C4-2B (cell line): ENCODE data around the gene CDKN2AIPNL.
"Not testable (repeated sequence)": the region's sequence is repeated elsewhere in the genome, so short reads cannot be mapped to it uniquely, and the experiment has no call there.

Source experiments
- H3K27ac ChIP-seq: fragments of 450-650 bp; 2 replicates; pipeline ENCODE4 v1.5.1; 2017
- CTCF ChIP-seq: fragments of 450-650 bp; conservative IDR thresholded peaks from 2 replicates; pipeline ENCODE4 v1.5.1; 2017; ENCODE audit warnings: mild to moderate bottlenecking
- ZFX ChIP-seq: fragments of 450-650 bp; IDR thresholded peaks from 2 replicates; pipeline ENCODE4 v1.6.1; 2017

The CDKN2AIPNL gene

GRCh38 chr5:134380346-134380745, 31.3 kb downstream of the CDKN2AIPNL start:
- no peak overlapping the region for H3K27ac ChIP-seq
- TF ChIP-seq CTCF (no peak), ZFX (no peak)

- no peak; the same call in 1 of the 2 replicates for TF ChIP-seq CTCF
- TF ChIP-seq ZFX, result no peak
Measured at GRCh38 chr5:134374232-134374631, 37.4 kb downstream of the CDKN2AIPNL start.

GRCh38 chr5:134373633-134374032, 38.0 kb downstream of the CDKN2AIPNL start:
- H3K27ac ChIP-seq, result not testable (repeated sequence)

More at GRCh38 chr5:134374232-134374631, 37.4 kb downstream of the CDKN2AIPNL start:
- H3K27ac ChIP-seq, result no peak overlapping the region

- no peak for TF ChIP-seq CTCF
- TF ChIP-seq ZFX, result peak; percentile 4; the same call in 1 of the 2 replicates
- peak overlapping the region; percentile 88 for H3K27ac ChIP-seq
Measured at GRCh38 chr5:134371834-134372340, 39.8 kb downstream of the CDKN2AIPNL start.

GRCh38 chr5:134370871-134371833, 40.5 kb downstream of the CDKN2AIPNL start, which contains the start of gene UBE2B:
UBE2B (plus strand) TSS chr5:134371569; CDS start chr5:134371596, 27 bp downstream.
- TF ChIP-seq CTCF (no peak), ZFX (peak; percentile 53)
- H3K27ac ChIP-seq, result peak within 1 kb of the TSS; percentile 88

- no peak for TF ChIP-seq ZFX
- no peak for TF ChIP-seq CTCF
- peak overlapping the region; percentile 88 for H3K27ac ChIP-seq
Measured at GRCh38 chr5:134370311-134370870, 41.3 kb downstream of the CDKN2AIPNL start.

- H3K27ac ChIP-seq, result no peak overlapping the region
- TF ChIP-seq ZFX, result no peak
- TF ChIP-seq CTCF, result no peak
Measured at GRCh38 chr5:134365604-134366003, 46.1 kb downstream of the CDKN2AIPNL start.
